Fibroblast of skin of scalp (primary cell): ENCODE data around the gene PMEPA1.
A peak's percentile ranks its signal among the peaks of the same experiment; 100 is the strongest.

Source experiments
- DNase-seq: peaks from one replicate; pipeline ENCODE4 v3.0.0-alpha.2; 2013

Gene PMEPA1

GRCh38 chr20:57660922-57661745 is 48.7 kb downstream of the PMEPA1 start:
- DNase-seq = no peak

GRCh38 chr20:57660181-57660921 is 49.5 kb downstream of the PMEPA1 start:
- no peak for DNase-seq

GRCh38 chr20:57659517-57660180 is 50.2 kb downstream of the PMEPA1 start:
- no peak for DNase-seq

GRCh38 chr20:57658833-57659516 is 50.8 kb downstream of the PMEPA1 start:
- no peak for DNase-seq

- no peak for DNase-seq
These were observed 51.4 kb downstream of the PMEPA1 start for GRCh38 chr20:57658447-57658832.

- no peak for DNase-seq
These were observed 52.0 kb downstream of the PMEPA1 start for GRCh38 chr20:57657535-57658446.

GRCh38 chr20:57656821-57657534 is 52.8 kb downstream of the PMEPA1 start:
- DNase-seq = no peak

- no peak for DNase-seq
These were observed 53.5 kb downstream of the PMEPA1 start for GRCh38 chr20:57656252-57656820.

GRCh38 chr20:57655809-57656155 is 54.0 kb downstream of the PMEPA1 start:
- DNase-seq = no peak

GRCh38 chr20:57654998-57655808 is 54.6 kb downstream of the PMEPA1 start:
- DNase-seq = no peak

- DNase-seq = peak; percentile 62
These were observed 55.3 kb downstream of the PMEPA1 start for GRCh38 chr20:57654363-57654997.

GRCh38 chr20:57653910-57654309 is 55.9 kb downstream of the PMEPA1 start:
- no peak for DNase-seq

- no peak for DNase-seq
These were observed 56.3 kb downstream of the PMEPA1 start for GRCh38 chr20:57653546-57653900.

- DNase-seq = no peak
These were observed 56.9 kb downstream of the PMEPA1 start for GRCh38 chr20:57652606-57653545.

- DNase-seq = no peak
These were observed 57.8 kb downstream of the PMEPA1 start for GRCh38 chr20:57651881-57652605.

- no peak for DNase-seq
These were observed 58.9 kb downstream of the PMEPA1 start for GRCh38 chr20:57650756-57651483.

GRCh38 chr20:57650266-57650665 is 59.5 kb downstream of the PMEPA1 start:
- no peak for DNase-seq
